SK-N-SH (cell line): ENCODE results near the gene SPTBN1. TPM values are rescaled to one million over a fixed set of nuclear protein-coding genes. Genes with fewer than 3 reads are reported as not detected.

Source experiments
- CTCF ChIA-PET: fragments of 300-600, 350-600 bp; formaldehyde crosslinking; extraction: SDS; loops from one replicate; lab custom pipeline; 2021; lab: Yijun Ruan, JAX
- POLR2A ChIA-PET: fragments of 350-600 bp; sonication (Branson Sonifier 250); formaldehyde crosslinking; extraction: SDS; loops from one replicate; lab custom pipeline; 2020; ENCODE audit warnings: antibody characterized with exemption, inconsistent platforms; lab: Yijun Ruan, JAX
- DNase-seq: peaks from one replicate; pipeline ENCODE4 v3.0.0; 2012
- H2AFZ ChIP-seq: fragments of 200-600 bp; sonication (generic); 2 replicates; pipeline ENCODE4 v1.8.1; 2016; ENCODE audit warnings: antibody characterized with exemption, mild to moderate bottlenecking, low read depth
- H3F3A ChIP-seq: fragments of 200-600 bp; sonication (generic); replicated peaks from 2 replicates; pipeline ENCODE3; 2016; ENCODE audit warnings: antibody characterized with exemption, mild to moderate bottlenecking; ENCODE audit not compliant: insufficient read depth
- H3K27ac ChIP-seq, 2 experiments: fragments of 200-500 bp in 1 of 2; fragments of 200-600 bp in 1 of 2; sonication (Bioruptor generic) in 1 of 2; sonication (generic), shearing (Covaris generic) in 1 of 2; 2 replicates each; pipeline versions ENCODE4 v1.5.1 to v1.6.1; 2014 to 2016; ENCODE audit warnings: low read depth in 2 of 2, inconsistent platforms in 1 of 2, low read length in 1 of 2, mild to moderate bottlenecking in 1 of 2, mixed read lengths in 1 of 2
- H3K27me3 ChIP-seq: fragments of 200-600 bp; sonication (generic), shearing (Covaris generic); 2 replicates; pipeline ENCODE4 v1.6.1; 2016; ENCODE audit warnings: mixed run types; ENCODE audit not compliant: insufficient read depth
- H3K36me3 ChIP-seq, 2 experiments: fragments of 200-500 bp in 1 of 2; fragments of 200-600 bp in 1 of 2; sonication (Bioruptor generic) in 1 of 2; sonication (generic) in 1 of 2; replicated peaks in 1 of 2; 2 replicates each; pipeline versions ENCODE3 to v1.5.1; 2014 to 2016; ENCODE audit warnings: low read length in 1 of 2, mild to moderate bottlenecking in 1 of 2; ENCODE audit not compliant: insufficient read depth in 2 of 2, control insufficient read depth in 1 of 2
- H3K4me1 ChIP-seq, 2 experiments: fragments of 200-500 bp in 1 of 2; fragments of 200-600 bp in 1 of 2; sonication (Bioruptor generic) in 1 of 2; sonication (generic), shearing (Covaris generic) in 1 of 2; 2 replicates each; pipeline versions ENCODE4 v1.5.1 to v1.6.1; 2014 to 2016; ENCODE audit warnings: low read depth in 1 of 2, low read length in 1 of 2, mixed run types in 1 of 2; ENCODE audit not compliant: insufficient read depth in 2 of 2, control insufficient read depth in 1 of 2
- H3K4me2 ChIP-seq: fragments of 200-600 bp; sonication (generic), shearing (Covaris generic); 2 replicates; pipeline ENCODE4 v1.6.1; 2017; ENCODE audit warnings: mixed run types
- H3K4me3 ChIP-seq, 2 experiments: fragments of 200-500 bp in 1 of 2; fragments of 200-600 bp in 1 of 2; sonication (Bioruptor generic) in 1 of 2; sonication (generic), shearing (Covaris generic) in 1 of 2; 2 replicates each; pipeline versions ENCODE4 v1.5.1 to v1.8.1; 2014 to 2016; ENCODE audit warnings: low read depth in 2 of 2, inconsistent platforms in 1 of 2, low read length in 1 of 2, mild to moderate bottlenecking in 1 of 2, mixed read lengths in 1 of 2, moderate library complexity in 1 of 2
- H3K79me2 ChIP-seq: fragments of 200-600 bp; sonication (generic); 2 replicates; pipeline ENCODE4 v1.8.1; 2017; ENCODE audit warnings: mild to moderate bottlenecking; ENCODE audit not compliant: insufficient read depth
- H3K9ac ChIP-seq: fragments of 200-600 bp; sonication (generic); 2 replicates; pipeline ENCODE4 v1.6.1; 2017; ENCODE audit warnings: mixed run types
- H3K9me2 ChIP-seq: fragments of 200-600 bp; sonication (generic); 2 replicates; pipeline ENCODE4 v1.6.1; 2017; ENCODE audit warnings: mixed run types
- H3K9me3 ChIP-seq: fragments of 200-600 bp; sonication (generic); 2 replicates; pipeline ENCODE4 v1.6.1; 2017; ENCODE audit warnings: mixed run types, mild to moderate bottlenecking, moderate library complexity
- H4K20me1 ChIP-seq: fragments of 200-600 bp; sonication (generic); 2 replicates; pipeline ENCODE4 v1.6.1; 2017; ENCODE audit warnings: mild to moderate bottlenecking, mixed run types; ENCODE audit not compliant: insufficient read depth
- CTCF ChIP-seq: fragments of 200-600 bp; sonication (generic); IDR thresholded peaks from 2 replicates; pipeline ENCODE4 v1.6.1; 2017; ENCODE audit warnings: antibody characterized with exemption, mild to moderate bottlenecking, moderate library complexity
- ELF1 ChIP-seq: IDR thresholded peaks from 2 replicates; pipeline ENCODE4 v1.4.0; 2012
- EZH2phosphoT487 ChIP-seq: fragments of 200-600 bp; sonication (generic); IDR thresholded peaks from 2 replicates; pipeline ENCODE4 v1.6.1; 2017; ENCODE audit warnings: low read depth, mixed run types, mild to moderate bottlenecking, antibody characterized with exemption, moderate library complexity, borderline replicate concordance
- FOSL2 ChIP-seq: IDR thresholded peaks from 2 replicates; pipeline ENCODE4 v1.4.0; 2012; ENCODE audit warnings: low read depth, mild to moderate bottlenecking, moderate library complexity, borderline replicate concordance
- GABPA ChIP-seq: IDR thresholded peaks from 2 replicates; pipeline ENCODE4 v1.4.0; 2012; ENCODE audit warnings: low read depth, mild to moderate bottlenecking
- GATA2 ChIP-seq: sonication (generic); formaldehyde crosslinking; IDR thresholded peaks from 2 replicates; pipeline ENCODE4 v1.5.0; 2020; ENCODE audit warnings: mild to moderate bottlenecking, missing genetic modification reagents
- JUND ChIP-seq: IDR thresholded peaks from 2 replicates; pipeline ENCODE4 v1.4.0; 2012
- MXI1 ChIP-seq: IDR thresholded peaks from 2 replicates; pipeline ENCODE4 v1.6.1; 2012; ENCODE audit warnings: mild to moderate bottlenecking, low read depth, low read length, improper control_type of control experiment
- NFIC ChIP-seq: IDR thresholded peaks from 2 replicates; pipeline ENCODE4 v1.4.0; 2012; ENCODE audit warnings: borderline replicate concordance
- POLR2AphosphoS5 ChIP-seq: IDR thresholded peaks from 2 replicates; pipeline ENCODE4 v1.6.1; 2012; ENCODE audit warnings: low read depth, low read length
- RCOR1 ChIP-seq: fragments of 150-350 bp; IDR thresholded peaks from 2 replicates; pipeline ENCODE4 v1.6.1; 2017; ENCODE audit warnings: antibody characterized with exemption, low read length
- REST ChIP-seq: IDR thresholded peaks from 2 replicates; pipeline ENCODE4 v1.6.1; 2012; ENCODE audit warnings: mild to moderate bottlenecking, low read depth, low read length, moderate library complexity
- RXRA ChIP-seq: IDR thresholded peaks from 2 replicates; pipeline ENCODE4 v1.4.0; 2012; ENCODE audit warnings: low read depth, mild to moderate bottlenecking, borderline replicate concordance
- SIN3A ChIP-seq: IDR thresholded peaks from 2 replicates; pipeline ENCODE4 v1.6.1; 2012; ENCODE audit warnings: low read depth, mild to moderate bottlenecking, low read length, moderate library complexity, borderline replicate concordance
- SMC3 ChIP-seq: IDR thresholded peaks from 2 replicates; pipeline ENCODE4 v1.6.1; 2012; ENCODE audit warnings: low read depth, low read length, improper control_type of control experiment
- USF2 ChIP-seq: fragments of 150-350 bp; IDR thresholded peaks from 2 replicates; pipeline ENCODE4 v1.6.1; 2017; ENCODE audit warnings: antibody characterized with exemption, low read length, low read depth, borderline replicate concordance
- WGBS: methylation state at CpG from one replicate; pipeline ENCODE4 v1.1.6; 2017; ENCODE audit warnings: low lambda C conversion rate; 5-methylcytosine and 5-hydroxymethylcytosine counted together
- polyA plus RNA-seq, 3 experiments: library from polyadenylated mRNA; depleted of rRNA; stranded (reverse); fragments of >200 nt; gene quantifications; 2 replicates each; pipeline ENCODE4 v1.2.3, GENCODE V29; 2012
- TF ChIP-seq, protein P1 (sequence below): IDR thresholded peaks from 2 replicates; pipeline ENCODE4 v1.4.0; 2012; ENCODE audit warnings: low read depth, borderline replicate concordance

Gene SPTBN1
- polyA plus RNA-seq, 1 of the 3 experiments (the other 2 are of a cell fraction): 29.1 TPM

GRCh38 chr2:54492335-54492734, 36.2 kb downstream of the SPTBN1 start:
- WGBS: 81% methylated on average over 2 of the region's 2 CpGs

GRCh38 chr2:54494087-54494486, 38.0 kb downstream of the SPTBN1 start:
- Histone ChIP-seq H3K27me3 (no peaks in the 10 kb centered on the region), H3K4me3 (no peak overlapping the region)
- no peak for TF ChIP-seq SMC3
- no peak for TF ChIP-seq POLR2AphosphoS5
- TF ChIP-seq RCOR1: no peak
- TF ChIP-seq EZH2phosphoT487: no peak
- TF ChIP-seq NFIC: no peak
- TF ChIP-seq, protein P1, sequence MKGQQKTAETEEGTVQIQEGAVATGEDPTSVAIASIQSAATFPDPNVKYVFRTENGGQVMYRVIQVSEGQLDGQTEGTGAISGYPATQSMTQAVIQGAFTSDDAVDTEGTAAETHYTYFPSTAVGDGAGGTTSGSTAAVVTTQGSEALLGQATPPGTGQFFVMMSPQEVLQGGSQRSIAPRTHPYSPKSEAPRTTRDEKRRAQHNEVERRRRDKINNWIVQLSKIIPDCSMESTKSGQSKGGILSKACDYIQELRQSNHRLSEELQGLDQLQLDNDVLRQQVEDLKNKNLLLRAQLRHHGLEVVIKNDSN: no peak
- no peak for TF ChIP-seq RXRA
- TF ChIP-seq JUND: no peak
- TF ChIP-seq MXI1: no peak
- no peak for TF ChIP-seq GATA2 (CRISPR knock-in tag)
- TF ChIP-seq USF2: no peak
- TF ChIP-seq FOSL2: no peak
- TF ChIP-seq GABPA: no peak
- TF ChIP-seq REST: no peak
- TF ChIP-seq SIN3A: no peak
- no peak for TF ChIP-seq ELF1
- TF ChIP-seq, all 33 proteins: peak for 0
- peaks cover 74% of the 10 kb centered on the region for H4K20me1 ChIP-seq
- ChIA-PET POLR2A (no interaction called here), CTCF (no interaction called here)
- no peak overlapping the region for H3K9ac ChIP-seq
- H3K9me3 ChIP-seq: no peaks in the 10 kb centered on the region
- H3K4me2 ChIP-seq: no peak overlapping the region
- 60% methylated on average over 3 of the region's 3 CpGs for WGBS
- no peak for DNase-seq
- H3K4me1 ChIP-seq: peaks cover 7 to 11% of the 10 kb centered on the region in 2 experiments; a peak in 3 of 4 replicates
- no peaks in the 10 kb centered on the region for H3K36me3 ChIP-seq
- peaks cover 7% of the 10 kb centered on the region for H3F3A ChIP-seq
- no peaks in the 10 kb centered on the region for H3K9me2 ChIP-seq
- peak overlapping the region in 1 of 2 experiments; percentile 18; a peak in 1 of 4 replicates for H3K27ac ChIP-seq
- H3K79me2 ChIP-seq: peaks cover 92% of the 10 kb centered on the region
- H2AFZ ChIP-seq: no peak overlapping the region

More at GRCh38 chr2:54492335-54492734, 36.2 kb downstream of the SPTBN1 start:
- no peak for DNase-seq
- Histone ChIP-seq H3K79me2 (peaks cover 90% of the 10 kb centered on the region), H3K4me1 (peaks cover 10 to 11% of the 10 kb centered on the region in 2 experiments; a peak in 3 of 4 replicates), H3K9me2 (no peaks in the 10 kb centered on the region), H4K20me1 (peaks cover 74% of the 10 kb centered on the region), H3K36me3 (peaks cover 0 to 1% of the 10 kb centered on the region in 2 experiments), H3K9ac (no peak overlapping the region), H2AFZ (no peak overlapping the region), H3K4me2 (no peak overlapping the region), H3F3A (peaks cover 11% of the 10 kb centered on the region), H3K27me3 (no peaks in the 10 kb centered on the region), H3K27ac (no peak overlapping the region), H3K4me3 (no peak overlapping the region), H3K9me3 (no peaks in the 10 kb centered on the region)
- no peak for TF ChIP-seq CTCF
- ChIA-PET CTCF (no interaction called here), POLR2A (no interaction called here)
